HG02981 (cell line): ENCODE measurements around the gene KANSL2.
"Not testable (repeated sequence)": the region's sequence is repeated elsewhere in the genome, so short reads cannot be mapped to it uniquely, and the experiment has no call there.

ENCODE experiments used
- ATAC-seq: cut with Tn5 transposase; IDR thresholded peaks from one replicate; pipeline ENCODE4 v1.9.1; 2021; ENCODE audit warnings: mild to moderate bottlenecking, moderate library complexity; ENCODE audit not compliant: unreplicated experiment

KANSL2 gene

DNA sequence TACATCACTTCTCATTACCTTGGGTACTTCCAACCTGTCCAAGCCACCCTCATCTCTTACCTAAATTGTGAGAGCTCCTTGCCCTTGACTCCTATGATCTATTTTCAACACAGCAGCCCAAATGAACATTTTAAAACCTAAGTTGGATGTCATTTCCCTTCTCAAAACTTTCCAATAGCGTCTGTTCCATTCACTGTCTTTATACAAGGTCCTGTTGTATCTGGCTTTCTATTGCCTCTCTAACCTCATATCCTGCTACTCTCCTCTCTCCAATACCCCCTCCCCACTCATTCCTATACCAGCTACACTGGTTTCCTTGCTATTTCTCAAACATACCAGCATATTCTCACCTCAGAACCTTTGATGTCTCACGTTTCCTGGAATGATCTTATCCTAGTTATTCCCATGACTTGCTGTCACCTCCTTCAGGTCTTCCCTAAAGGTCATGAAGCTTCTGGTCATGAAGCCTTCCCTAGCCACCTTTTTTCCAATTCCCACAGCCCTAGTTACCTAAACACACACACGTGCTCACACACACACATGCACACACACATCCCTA, 4.1 kb upstream of the KANSL2 start:
- no peak for ATAC-seq

DNA sequence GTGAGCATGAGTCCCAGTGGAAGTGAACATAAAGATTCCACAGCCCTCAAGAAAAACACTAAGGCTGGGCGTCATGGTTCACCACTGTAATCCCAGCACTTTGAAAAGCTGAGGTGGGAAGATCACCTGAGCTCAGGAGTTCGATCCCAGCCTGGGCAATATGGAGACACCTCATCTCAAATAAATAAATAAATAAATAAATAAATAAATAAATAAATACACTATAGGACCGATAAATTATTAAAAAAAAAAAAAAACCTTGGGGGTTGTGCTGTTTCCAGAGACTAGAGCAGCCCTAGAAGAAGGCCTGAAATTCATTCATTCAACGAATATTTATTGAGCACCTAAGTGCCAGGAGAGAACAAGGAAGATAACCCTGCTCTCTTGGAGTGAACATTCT, 1.5 kb upstream of the KANSL2 start:
- ATAC-seq, result no peak

DNA sequence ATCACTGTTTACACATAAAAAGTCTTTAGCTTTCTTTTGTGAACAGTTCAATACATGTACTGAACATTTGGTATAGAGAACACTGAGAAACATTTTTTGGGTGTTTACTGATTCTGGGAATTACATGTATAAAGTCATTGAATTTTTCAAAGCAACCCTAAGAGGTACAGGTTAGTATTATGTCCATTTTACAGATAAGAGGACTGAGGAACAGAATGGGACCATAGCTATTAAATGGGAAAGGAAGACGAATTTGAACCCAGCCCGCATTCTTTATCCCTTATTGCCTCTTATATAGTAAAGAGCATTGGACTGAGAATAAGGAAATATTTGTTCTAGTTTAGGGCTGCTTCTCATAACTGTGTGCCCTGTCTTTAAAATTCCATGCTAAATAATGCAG, 889 bp upstream of the KANSL2 start:
- ATAC-seq, result no peak

DNA sequence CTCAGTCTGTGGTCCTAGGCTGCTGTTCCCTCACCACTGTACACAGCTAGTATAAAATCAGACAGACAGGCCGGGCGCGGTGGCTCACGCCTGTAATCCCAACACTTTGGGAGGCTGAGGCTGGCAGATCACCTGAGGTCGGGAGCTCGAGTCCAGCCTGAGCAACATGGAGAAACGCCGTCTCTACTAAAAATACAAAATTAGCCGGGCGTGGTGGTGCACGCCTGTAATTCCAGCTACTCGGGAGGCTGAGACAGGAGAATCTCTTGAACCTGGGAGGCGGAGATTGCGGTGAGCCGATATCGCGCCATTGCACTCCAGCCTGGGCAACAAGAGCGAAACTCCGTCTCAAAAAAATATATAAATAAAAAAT, 481 bp upstream of the KANSL2 start:
- ATAC-seq, result not testable (repeated sequence)

DNA sequence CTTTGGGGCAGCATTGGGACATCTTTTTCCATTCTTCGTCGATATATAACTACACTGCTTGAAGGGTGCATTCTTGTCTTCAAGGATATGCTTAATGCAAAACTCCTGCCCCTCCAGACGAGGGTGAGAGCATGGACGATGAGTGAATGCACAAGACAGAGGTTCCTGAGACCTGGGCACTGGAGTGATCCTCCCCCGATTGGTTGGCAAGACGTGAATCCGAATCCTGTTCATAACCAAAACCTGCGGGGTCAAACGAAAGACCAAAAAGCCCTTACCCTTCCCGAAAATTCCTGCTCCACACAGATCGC, 684 bp downstream of the KANSL2 start:
- no peak for ATAC-seq

DNA sequence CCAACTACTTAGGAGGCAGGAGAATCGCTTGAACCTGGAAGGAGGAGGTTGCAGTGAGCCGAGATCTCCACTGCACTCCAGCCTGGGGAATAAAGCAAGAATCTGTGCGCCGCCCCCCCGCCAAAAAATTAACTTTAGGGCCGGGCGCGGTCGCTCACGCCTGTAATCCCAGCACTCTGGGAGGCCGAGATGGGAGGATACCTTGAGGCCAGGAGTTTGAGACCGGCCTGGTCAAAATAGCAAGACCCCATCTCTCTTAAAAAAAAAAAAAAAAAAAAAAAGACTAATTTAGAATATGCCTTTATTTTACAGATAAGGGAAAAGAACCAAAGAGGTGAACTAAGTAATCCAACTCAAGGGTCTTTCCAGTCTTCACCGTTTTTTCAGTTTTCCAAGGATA, 1.2 kb downstream of the KANSL2 start:
- ATAC-seq, result no peak

DNA sequence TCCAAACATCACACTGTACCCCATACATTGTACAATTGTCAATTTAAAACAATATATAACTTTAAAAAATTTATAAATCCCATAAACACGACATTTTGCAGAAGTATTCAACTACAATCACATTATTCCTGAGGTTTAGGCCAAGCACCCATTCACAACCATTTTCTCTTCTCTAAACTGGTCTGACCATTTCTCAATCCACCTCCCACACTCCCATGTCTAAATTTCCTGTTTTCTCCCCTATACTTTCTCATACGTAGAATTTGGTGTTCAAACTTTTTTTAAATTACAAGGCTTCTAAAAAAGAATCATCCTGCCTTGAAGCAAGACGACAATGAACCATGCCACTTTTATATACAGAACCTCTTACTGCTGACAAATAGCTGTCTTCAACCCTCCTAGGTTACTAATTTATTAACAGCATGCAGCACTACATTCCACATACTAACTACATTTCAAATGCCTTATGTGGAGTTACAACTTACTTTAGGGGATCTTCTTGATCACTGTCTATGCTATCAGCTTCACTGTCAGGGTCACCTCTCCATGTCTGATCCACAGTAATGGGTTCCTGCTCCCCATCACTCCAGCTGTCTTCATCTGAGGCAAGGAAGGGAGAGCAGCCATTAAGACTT, 3.4 kb downstream of the KANSL2 start:
- no peak for ATAC-seq

DNA sequence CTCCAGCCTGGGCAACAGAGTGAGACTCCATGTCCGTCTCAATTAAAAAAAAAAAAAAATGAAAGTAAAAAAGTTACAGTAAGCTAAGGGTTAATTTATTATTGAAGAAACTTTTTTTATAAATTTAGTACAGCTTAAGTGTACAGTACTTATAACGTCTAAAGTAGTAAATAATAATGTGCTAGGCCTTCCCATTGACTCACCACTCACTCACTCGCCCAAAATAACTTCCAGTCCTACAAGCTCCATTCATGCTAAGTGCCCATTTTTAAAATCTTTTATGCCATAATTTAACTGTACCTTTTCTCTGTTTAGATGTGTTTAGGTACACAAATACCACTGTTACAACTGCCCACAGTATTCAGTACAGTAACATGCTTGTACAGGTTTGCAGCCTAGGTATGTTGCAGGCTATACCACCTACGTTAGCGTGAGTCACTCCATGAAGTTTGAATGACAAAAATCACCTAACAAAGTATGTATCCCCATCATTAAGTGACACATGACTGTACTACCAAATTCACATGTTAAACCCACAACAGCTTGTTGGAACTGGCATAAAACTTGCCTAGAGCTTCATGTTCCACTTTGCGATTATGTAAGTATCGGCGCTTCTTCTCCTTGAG, 10.7 kb downstream of the KANSL2 start:
- ATAC-seq, result no peak

DNA sequence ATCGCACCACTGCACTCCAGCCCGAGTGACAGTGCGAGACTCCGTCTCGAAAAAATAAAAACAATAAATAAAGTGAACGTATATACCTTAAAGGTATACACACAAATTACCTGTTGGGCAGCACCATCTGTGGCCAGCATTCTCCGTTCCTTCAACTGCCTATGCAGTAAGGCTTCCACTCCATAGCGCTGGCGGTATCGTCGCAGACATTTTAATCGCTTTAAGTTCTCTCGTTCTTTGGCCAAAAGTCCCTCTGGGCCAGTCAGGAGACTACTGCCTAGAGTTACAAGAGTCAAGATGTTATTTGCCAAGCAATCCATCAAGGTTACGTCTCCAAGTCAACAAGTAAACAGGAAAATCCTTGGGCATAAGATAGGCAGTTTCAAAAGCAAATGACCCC, 13.0 kb downstream of the KANSL2 start:
- no peak for ATAC-seq

DNA sequence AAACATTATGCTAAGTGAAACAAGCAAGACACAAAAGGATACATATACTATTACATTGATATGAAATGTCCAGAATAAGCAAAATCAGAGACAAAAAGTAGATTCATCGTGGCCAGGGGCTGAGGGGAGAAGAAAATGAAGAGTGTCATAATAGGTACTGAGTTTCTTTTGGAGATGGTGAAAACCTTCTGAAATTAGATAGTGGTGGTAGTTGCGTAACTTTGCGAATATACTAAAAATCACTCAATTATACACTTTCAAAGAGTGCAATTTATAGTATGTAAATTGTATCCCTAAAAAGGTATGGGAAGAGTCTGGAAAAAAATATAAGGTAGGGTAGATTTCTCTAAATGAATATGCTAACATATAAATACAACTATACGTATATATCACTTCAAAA, 22.2 kb downstream of the KANSL2 start:
- ATAC-seq, result no peak

DNA sequence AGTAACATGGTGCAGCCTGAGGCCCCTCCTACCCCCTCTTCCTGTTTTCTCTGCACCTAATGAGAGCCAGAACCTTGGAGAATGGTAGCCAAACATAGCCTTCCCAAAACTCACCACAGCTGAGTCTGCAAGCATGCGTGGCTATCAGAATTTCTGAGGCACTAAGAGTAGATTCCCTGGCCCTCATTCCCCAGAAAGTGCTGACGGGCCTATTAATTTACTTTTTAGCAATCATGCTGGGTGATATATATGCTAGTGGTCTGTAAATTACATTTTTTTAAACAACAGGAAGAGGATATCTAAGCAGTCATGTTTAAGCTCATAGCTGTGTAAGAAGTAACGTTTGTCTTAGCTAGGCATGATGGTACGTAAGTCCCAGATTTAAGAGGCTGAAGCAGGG, 30.4 kb downstream of the KANSL2 start:
- ATAC-seq, result no peak

DNA sequence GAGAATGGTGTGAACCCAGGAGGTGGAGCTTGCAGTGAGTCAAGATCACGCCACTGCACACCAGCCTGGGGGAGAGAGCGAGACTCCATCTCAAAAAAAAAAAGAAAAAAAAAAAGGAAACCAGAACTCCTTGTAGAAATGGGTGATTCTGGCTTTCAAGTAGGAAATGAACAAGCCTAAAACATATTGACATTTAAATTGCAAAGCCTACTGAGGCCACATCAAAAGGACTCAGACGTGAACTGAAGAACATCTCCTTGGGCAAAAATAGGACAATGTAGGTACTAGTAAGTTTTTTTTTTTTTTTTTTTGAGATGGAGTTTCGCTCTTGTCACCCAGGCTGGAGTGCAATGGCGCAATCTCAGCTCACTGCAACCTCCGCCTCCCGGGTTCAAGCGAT, 36.7 kb downstream of the KANSL2 start:
- ATAC-seq, result not testable (repeated sequence)

DNA sequence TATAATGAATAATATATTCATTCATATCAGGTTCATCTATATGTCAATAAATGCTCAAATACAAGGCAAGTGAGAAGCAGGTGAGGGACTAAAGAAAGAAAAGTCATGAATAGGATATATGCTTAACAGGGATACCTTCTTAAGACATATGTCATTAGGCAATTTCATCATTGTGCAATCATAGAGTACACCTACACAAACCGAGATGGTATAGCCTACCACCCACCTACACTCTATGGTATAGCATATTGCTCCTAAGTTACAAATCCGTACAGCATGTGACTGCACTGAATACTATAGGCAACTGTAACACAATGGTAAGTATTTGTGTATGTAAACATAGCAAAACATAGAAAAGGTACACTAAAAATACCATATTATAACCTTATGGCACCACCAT, 39.0 kb downstream of the KANSL2 start:
- no peak for ATAC-seq

DNA sequence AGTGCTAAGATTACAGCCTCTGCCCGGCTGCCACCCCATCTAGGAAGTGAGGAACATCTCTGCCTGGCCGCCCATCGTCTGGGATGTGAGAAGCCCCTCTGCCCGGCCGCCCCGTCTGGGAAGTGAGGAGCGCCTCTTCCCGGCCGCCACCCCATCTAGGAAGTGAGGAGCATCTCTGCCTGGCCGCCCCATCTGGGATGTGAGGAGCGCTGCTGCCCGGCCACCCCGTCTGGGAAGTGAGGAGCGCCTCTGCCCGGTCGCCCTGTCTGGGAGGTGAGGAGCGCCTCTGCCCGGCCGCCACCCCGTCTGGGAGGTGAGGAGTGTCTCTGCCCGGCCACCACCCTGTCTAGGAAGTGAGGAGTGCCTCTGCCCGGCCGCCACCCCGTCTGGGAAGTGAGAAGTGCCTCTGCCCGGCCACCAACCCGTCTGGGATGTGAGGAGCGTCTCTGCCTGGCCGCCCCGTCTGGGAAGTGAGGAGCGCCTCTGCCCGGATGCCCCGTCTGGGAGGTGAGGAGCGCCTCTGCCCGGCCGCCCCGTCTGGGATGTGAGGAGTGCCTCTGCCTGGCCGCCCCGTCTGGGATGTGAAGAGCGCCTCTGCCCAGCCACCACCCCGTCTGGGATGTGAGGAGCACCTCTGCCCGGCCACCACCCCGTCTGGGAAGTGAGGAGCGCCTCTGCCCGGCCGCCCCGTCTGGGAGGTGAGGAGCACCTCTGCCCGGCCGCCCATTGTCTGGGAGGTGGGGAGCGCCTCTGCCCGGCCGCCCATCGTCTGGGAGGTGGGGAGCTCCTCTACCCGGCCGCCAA, 40.1 kb downstream of the KANSL2 start:
- ATAC-seq, result not testable (repeated sequence)

DNA sequence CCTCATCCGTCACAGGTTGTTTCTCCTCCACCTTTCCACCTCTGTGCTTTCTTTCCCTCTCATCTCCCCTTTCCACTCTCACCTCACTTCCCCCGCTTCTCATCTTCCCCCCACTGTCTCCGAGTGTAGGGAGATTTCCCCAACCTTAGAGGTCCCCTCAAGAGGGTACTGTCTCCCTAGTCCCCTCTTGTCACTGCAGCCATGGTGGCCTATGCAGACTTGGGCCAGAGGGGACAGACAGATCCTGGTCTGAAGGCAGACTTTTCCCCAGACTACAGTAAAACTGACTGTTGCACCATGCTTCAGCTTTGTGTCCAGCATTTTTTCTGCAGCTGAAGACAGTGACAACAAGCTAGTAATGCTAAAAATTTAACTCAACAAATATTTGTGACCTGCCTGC, 41.2 kb downstream of the KANSL2 start:
- ATAC-seq, result no peak

DNA sequence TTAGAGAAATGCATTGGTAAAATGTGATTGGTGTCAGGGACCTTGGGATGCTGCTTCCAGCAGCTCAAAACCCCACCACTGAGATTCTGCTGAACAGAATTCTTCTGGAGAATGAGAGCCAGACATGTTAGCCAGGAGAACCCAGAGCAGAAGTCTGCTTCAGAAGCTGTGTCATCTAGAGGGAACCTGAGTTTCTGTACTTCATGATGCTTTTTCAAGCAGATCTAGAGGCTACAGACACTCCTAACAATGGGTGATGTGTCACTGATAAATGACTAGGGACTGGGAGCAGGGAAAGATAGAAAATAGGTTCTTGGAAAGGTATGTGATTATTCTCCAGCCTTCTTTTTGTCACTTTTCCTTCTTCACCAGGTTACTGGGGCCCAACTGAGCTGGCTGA, 41.6 kb downstream of the KANSL2 start:
- no peak for ATAC-seq

DNA sequence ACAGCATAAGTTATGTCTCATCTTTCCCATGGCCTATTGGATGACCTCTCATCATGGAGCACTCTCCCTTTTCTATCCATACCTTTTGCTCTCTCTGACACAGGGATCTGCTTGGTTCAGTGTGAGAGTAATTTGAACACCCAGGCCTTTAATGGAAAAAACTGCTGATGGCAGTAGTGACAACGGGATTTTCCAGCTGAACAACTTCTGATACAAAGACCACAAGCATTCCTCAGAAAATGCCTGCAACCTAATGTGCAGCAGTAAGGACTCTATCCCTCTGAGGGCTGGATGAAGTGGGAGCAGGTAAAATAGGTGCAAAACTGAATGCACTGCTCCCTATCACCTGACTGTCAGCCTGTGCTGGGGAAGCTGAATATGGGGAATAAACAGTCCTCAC, 51.0 kb downstream of the KANSL2 start:
- ATAC-seq, result no peak

DNA sequence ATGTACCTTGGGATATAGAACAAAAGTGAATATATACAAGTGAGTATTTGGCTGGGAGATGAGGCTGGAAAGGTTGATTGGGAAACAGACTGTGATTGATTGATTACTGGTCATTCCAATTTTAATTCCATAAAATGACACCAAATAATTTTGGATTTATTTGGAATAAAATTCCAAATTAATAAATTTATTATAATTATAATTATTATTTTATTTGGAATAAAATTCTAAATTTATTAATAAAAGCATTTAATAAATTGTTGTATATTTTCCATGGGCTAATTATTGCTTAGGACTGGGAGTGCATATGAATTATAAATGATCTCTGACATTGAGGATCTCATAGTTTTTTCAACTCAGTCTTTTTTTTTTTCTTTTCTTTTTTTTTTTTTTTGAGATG, 51.7 kb downstream of the KANSL2 start:
- ATAC-seq, result no peak

DNA sequence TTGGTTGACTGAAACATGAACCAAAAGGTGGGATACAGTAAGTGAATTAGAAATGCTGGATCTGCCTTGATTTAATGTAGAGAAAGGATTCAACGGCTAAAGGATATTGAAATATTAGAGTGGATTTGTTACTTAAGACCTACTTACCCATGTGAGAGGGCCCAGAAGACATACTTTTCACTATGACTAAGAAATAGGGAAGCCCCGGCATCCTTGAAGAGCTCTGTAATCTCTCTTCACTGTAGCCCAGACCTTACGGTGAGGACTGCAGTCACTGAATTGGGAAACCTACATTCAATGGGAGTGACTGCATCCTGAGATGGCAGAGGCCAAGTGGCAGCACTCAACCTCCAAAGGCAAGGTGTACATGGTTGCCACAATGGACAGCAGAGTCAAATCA, 52.5 kb downstream of the KANSL2 start:
- no peak for ATAC-seq

DNA sequence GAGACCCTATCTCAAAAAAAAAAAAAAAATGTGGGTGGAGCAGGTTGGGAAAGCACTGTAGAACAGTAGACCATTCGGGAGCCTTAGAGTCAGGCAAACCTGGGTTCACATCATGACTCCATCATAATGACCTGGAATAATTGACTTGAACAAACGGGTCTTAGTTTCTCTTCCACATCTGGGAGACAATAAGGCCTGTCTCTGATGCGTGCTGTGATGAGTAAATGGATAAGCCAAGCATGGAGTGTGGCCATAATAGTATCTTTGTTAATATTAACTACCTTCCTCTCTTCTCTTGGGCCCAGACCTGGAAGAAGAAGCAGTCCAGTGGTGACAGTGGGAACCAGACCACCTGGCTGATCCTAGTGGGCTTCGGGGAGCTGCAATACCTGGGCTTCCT, 54.5 kb downstream of the KANSL2 start:
- no peak for ATAC-seq

DNA sequence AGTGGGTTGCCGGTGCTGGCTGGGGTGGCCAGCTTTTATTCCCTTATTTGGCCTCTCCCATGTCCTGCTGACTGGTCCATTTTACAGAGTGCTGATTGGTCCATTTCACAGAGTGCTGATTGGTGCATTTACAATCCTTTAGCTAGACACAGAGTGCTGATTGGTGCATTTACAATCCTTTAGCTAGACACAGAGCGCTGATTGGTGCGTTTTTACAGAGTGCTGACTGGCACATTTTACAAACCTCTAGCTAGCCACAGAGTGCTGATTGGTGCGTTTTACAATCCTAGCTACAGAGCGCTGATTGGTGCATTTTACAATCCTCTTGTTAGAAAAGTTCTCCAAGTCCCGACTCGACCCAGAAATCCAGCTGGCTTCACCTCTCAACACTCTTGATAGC, 59.0 kb downstream of the KANSL2 start:
- not testable (repeated sequence) for ATAC-seq

DNA sequence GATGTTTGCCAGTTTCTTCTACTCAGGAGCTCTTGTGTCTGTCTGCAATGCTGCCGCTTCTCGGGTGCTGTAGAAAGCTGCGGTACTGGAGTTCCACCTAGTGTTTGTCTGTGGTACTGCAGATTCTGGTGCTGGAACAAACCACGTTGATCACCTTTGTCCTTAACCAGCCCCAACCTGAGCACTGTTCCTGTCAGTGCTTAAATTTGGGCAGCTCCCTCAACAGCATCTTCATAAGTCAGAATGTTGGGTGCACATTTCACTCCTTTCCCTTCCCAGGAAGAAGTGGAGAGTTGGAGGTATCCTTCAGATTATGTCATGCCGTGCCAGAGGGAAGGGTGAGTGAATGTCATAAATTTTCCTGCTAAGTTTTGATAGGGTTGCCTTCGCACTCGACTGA, 63.5 kb downstream of the KANSL2 start:
- peak; percentile 68 for ATAC-seq
